ENCODE data around the gene MED12L.

DNA sequence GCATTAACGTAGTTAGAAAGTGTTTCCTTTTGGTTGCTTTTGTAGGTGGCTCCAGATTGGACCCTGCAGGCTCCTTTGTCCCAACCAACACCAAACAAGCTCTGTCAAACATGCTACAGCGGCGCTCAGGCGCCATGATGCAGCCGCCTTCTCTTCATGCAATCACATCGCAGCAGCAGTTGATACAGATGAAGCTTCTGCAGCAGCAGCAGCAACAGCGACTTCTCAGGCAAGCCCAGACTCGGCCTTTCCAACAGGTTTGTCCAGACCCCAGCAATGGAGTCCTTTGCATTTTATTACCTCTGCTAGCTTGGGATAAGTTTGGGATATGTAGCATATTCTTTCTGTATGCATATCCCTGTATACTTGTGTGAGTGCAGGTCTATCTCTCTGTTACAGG lies 309.1 kb downstream of the MED12L start:
- no peak for TF ChIP-seq EZH2 (optimal IDR thresholded peaks at IDR 0.05; ENCODE audit: low read depth, low read length)
- TF ChIP-seq, protein P1, sequence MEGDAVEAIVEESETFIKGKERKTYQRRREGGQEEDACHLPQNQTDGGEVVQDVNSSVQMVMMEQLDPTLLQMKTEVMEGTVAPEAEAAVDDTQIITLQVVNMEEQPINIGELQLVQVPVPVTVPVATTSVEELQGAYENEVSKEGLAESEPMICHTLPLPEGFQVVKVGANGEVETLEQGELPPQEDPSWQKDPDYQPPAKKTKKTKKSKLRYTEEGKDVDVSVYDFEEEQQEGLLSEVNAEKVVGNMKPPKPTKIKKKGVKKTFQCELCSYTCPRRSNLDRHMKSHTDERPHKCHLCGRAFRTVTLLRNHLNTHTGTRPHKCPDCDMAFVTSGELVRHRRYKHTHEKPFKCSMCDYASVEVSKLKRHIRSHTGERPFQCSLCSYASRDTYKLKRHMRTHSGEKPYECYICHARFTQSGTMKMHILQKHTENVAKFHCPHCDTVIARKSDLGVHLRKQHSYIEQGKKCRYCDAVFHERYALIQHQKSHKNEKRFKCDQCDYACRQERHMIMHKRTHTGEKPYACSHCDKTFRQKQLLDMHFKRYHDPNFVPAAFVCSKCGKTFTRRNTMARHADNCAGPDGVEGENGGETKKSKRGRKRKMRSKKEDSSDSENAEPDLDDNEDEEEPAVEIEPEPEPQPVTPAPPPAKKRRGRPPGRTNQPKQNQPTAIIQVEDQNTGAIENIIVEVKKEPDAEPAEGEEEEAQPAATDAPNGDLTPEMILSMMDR (IDR thresholded peaks at IDR 0.05; ENCODE audit: low read length) = no peak
